ENCODE results near the gene ZKSCAN5. TPM values are rescaled to one million over a fixed set of nuclear protein-coding genes. Genes with fewer than 3 reads are reported as not detected.

Gene ZKSCAN5
- total and polyA plus RNA-seq, 2 of the 8 experiments (the other 6 are each of a cell fraction or from before 2014, with no cell fraction given): 5.3 to 13.5 TPM

DNA sequence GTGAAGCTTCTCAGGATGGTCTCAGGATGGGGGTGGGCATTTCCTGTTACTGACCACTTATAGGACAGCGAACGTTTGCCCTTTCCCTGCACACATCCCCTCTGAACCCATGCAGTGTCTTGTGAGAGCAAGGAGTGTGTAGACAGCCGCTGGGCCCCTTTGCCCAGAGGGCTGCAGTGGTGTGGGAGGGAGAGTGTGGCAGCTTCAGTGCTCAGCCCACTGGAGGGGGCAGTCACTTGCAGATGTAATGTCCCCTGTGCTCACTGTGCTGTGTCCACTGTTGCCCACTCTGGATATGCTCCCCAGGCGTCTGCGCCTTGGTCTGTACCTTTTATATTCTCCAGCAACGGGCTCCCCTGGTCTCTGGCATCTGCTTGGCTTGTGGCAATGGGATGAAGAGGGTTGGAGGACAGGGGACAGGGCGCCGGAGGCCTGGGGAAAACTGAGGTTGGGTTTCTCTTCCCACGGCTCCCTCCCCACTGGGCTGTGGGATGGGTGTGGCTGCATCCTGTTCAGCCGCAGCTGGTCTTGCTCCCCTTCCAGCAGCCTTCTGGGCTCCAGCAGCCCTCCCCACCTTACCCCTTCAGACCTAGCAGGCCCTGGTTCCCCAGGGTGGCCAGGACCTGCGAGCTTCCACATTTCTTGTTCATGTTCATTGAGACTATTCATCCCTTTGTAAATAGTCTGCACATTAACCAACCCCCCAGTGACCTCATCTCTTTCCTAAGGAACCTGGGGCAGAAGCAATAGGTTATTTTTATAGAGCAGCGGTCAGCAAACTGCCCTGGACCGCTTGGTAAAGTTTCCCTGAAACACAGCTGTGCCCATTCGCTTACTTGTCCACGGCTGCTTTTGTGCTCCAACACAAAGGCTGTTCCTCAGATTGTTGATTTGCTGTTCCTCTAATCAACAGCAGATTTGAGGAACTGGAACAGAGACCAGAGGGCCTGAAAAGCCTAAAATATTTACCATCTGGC lies 25.7 kb upstream of the ZKSCAN5 start:
- Histone ChIP-seq H3K23ac (ENCODE audit: insufficient read length) (no peak overlapping the region), H2AFZ (ENCODE audit: low read length) (no peak overlapping the region), H4K5ac (ENCODE audit: insufficient read length, low read depth, low read length) (no peak overlapping the region), H3K56ac (replicated peaks; ENCODE audit: insufficient read length, low read depth, low read length) (no peak overlapping the region), H3K4me2 (ENCODE audit: insufficient read depth in 1 of 2, low read depth in 2 of 2, low read length in 2 of 2) (no peak overlapping the region), H3K14ac (ENCODE audit: insufficient read length) (no peak overlapping the region), H4K8ac (ENCODE audit: extremely low read depth, insufficient read depth, low read length) (no peak overlapping the region), H3K4me1 (replicated peaks in 1 of 4; ENCODE audit: control insufficient read depth in 3 of 4, insufficient read depth in 4 of 4, low read length in 3 of 4) (no peaks in the 10 kb centered on the region), H2BK20ac (ENCODE audit: low read length) (no peak overlapping the region), H2BK5ac (ENCODE audit: low read depth, low read length) (no peak overlapping the region), H3K79me2 (ENCODE audit: control insufficient read depth in 1 of 2, insufficient read depth in 2 of 2, low read length in 2 of 2) (peaks cover 7 to 43% of the 10 kb centered on the region in 2 experiments), H3K27ac (ENCODE audit: low read depth, low read length) (no peak overlapping the region), H2BK120ac (replicated peaks; ENCODE audit: low read depth, low read length) (no peak overlapping the region), H4K91ac (replicated peaks; ENCODE audit: insufficient read length, low read length) (no peak overlapping the region), H2BK12ac (ENCODE audit: low read depth, low read length) (no peak overlapping the region), H3K36me3 (ENCODE audit: control insufficient read depth in 2 of 4, insufficient read depth in 4 of 4, low read length in 3 of 4) (peaks cover 0 to 24% (median 9%) of the 10 kb centered on the region in 4 experiments; a peak in 5 of 8 replicates), H3K79me1 (ENCODE audit: low read depth, low read length) (peaks cover 7% of the 10 kb centered on the region), H4K20me1 (replicated peaks in 1 of 2; ENCODE audit: control insufficient read depth in 1 of 2, insufficient read depth in 2 of 2, low read length in 2 of 2) (peaks cover 0 to 6% of the 10 kb centered on the region in 2 experiments), H3K4me3 (ENCODE audit: extremely low read depth in 1 of 4, insufficient read depth in 2 of 4, low read depth in 3 of 4, low read length in 4 of 4) (no peak overlapping the region), H3K9me3 (ENCODE audit: insufficient read depth in 2 of 2, low read depth in 1 of 2, low read length in 1 of 2) (no peaks in the 10 kb centered on the region), H3K18ac (ENCODE audit: extremely low read depth, low read length) (no peak overlapping the region), H3K9ac (replicated peaks in 1 of 4; ENCODE audit: extremely low read depth in 1 of 4, low read depth in 3 of 4, low read length in 3 of 4) (no peak overlapping the region), H3K4ac (replicated peaks; ENCODE audit: insufficient read length, low read depth, low read length) (no peak overlapping the region), H3K23me2 (ENCODE audit: low read depth, low read length) (no peaks in the 10 kb centered on the region), H2BK15ac (ENCODE audit: low read length) (no peak overlapping the region), H2AK5ac (ENCODE audit: low read depth, low read length) (no peak overlapping the region), H3K27me3 (replicated peaks in 1 of 4; ENCODE audit: control insufficient read depth in 3 of 4, extremely low read depth in 1 of 4, insufficient read depth in 3 of 4, low read length in 3 of 4) (no peaks in the 10 kb centered on the region)
- ChIA-PET CTCF (ENCODE audit: partially characterized antibody) (interaction anchor here (1.0 to 1.5 kb wide), 2 partner anchors 19 to 23 kb away, joined by 3 read pairs; no protein-coding TSS in a partner anchor), POLR2A (ENCODE audit: partially characterized antibody) (interaction anchor here (0.7 to 2.3 kb wide), 8 partner anchors 9 to 138 kb away, joined by 3 to 7 read pairs (median 4); partner anchors contain the start of genes ZKSCAN5, ZNF394, ZNF655 and ZSCAN25)
- TF ChIP-seq POLR2A (IDR thresholded peaks at IDR 0.05; ENCODE audit: control extremely low read depth in 1 of 2, low read depth in 2 of 2, low read length in 2 of 2) (peak in 1 of 2 experiments; percentile 27; a peak in 1 of 3 replicates), JUN (IDR thresholded peaks at IDR 0.05; ENCODE audit: low read depth, low read length) (no peak), CREB1 (IDR thresholded peaks at IDR 0.05) (no peak)
- WGBS, 2 experiments (ENCODE audit: extremely low coverage in 1 of 2, insufficient coverage in 1 of 2, insufficient read length in 1 of 2, insufficient replicate concordance in 2 of 2, low coverage in 1 of 2, low lambda C conversion rate in 2 of 2, missing lambda C conversion rate in 1 of 2): 93% methylated on average over 15 of the region's 15 CpGs; no CpG with 5 or more reads in 1 of the 2 experiments
- FAIRE-seq (no peak), DNase-seq (ENCODE audit: low read depth in 1 of 2, low spot score in 2 of 2) (no peak)
